ENCODE results near the gene SLC2A2. TPM values are rescaled to one million over a fixed set of nuclear protein-coding genes. Genes with fewer than 3 reads are reported as not detected.

Gene SLC2A2
- total RNA-seq, 2 donors from 2014 or later, result not detected

- TF ChIP-seq, protein P1, sequence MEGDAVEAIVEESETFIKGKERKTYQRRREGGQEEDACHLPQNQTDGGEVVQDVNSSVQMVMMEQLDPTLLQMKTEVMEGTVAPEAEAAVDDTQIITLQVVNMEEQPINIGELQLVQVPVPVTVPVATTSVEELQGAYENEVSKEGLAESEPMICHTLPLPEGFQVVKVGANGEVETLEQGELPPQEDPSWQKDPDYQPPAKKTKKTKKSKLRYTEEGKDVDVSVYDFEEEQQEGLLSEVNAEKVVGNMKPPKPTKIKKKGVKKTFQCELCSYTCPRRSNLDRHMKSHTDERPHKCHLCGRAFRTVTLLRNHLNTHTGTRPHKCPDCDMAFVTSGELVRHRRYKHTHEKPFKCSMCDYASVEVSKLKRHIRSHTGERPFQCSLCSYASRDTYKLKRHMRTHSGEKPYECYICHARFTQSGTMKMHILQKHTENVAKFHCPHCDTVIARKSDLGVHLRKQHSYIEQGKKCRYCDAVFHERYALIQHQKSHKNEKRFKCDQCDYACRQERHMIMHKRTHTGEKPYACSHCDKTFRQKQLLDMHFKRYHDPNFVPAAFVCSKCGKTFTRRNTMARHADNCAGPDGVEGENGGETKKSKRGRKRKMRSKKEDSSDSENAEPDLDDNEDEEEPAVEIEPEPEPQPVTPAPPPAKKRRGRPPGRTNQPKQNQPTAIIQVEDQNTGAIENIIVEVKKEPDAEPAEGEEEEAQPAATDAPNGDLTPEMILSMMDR (IDR thresholded peaks at IDR 0.05), result no peak
- no peaks in the 10 kb centered on the region for H3K9me3 ChIP-seq
Observed at GRCh38 chr3:171055336-171056178, 29.0 kb upstream of the SLC2A2 start.

GRCh38 chr3:171054921-171055320 is 28.4 kb upstream of the SLC2A2 start:
- TF ChIP-seq, protein P1 (IDR thresholded peaks at IDR 0.05), result no peak
- no peaks in the 10 kb centered on the region for H3K9me3 ChIP-seq
- no peaks in the 10 kb centered on the region for H3K27me3 ChIP-seq
- no peak overlapping the region for H3K27ac ChIP-seq
- no peaks in the 10 kb centered on the region for H3K36me3 ChIP-seq
- H3K4me3 ChIP-seq, result no peak overlapping the region
- H3K4me1 ChIP-seq, result no peaks in the 10 kb centered on the region
- no peak for DNase-seq (ENCODE audit: low spot score)

More at GRCh38 chr3:171055336-171056178, 29.0 kb upstream of the SLC2A2 start:
- no peak overlapping the region for H3K27ac ChIP-seq
- H3K36me3 ChIP-seq, result no peaks in the 10 kb centered on the region
- no peaks in the 10 kb centered on the region for H3K4me1 ChIP-seq
- DNase-seq (ENCODE audit: low spot score), result no peak
- H3K27me3 ChIP-seq, result no peaks in the 10 kb centered on the region
- no peak overlapping the region for H3K4me3 ChIP-seq

- Histone ChIP-seq H3K4me3 (no peak overlapping the region), H3K27ac (no peak overlapping the region), H3K27me3 (no peaks in the 10 kb centered on the region), H3K4me1 (no peaks in the 10 kb centered on the region), H3K36me3 (no peaks in the 10 kb centered on the region), H3K9me3 (no peaks in the 10 kb centered on the region)
- TF ChIP-seq, protein P1 (IDR thresholded peaks at IDR 0.05), result no peak
- DNase-seq (ENCODE audit: low spot score), result no peak
Observed at GRCh38 chr3:171054231-171054630, 27.7 kb upstream of the SLC2A2 start.

GRCh38 chr3:171049861-171050444 is 23.4 kb upstream of the SLC2A2 start:
- no peaks in the 10 kb centered on the region for H3K36me3 ChIP-seq
- H3K9me3 ChIP-seq, result no peaks in the 10 kb centered on the region
- DNase-seq (ENCODE audit: low spot score), result no peak
- H3K4me1 ChIP-seq, result no peaks in the 10 kb centered on the region
- TF ChIP-seq, protein P1 (IDR thresholded peaks at IDR 0.05), result peak; percentile 33 to 74
- no peak overlapping the region for H3K4me3 ChIP-seq
- H3K27ac ChIP-seq, result no peak overlapping the region
- H3K27me3 ChIP-seq, result no peaks in the 10 kb centered on the region

- Histone ChIP-seq H3K36me3 (no peaks in the 10 kb centered on the region), H3K27ac (no peak overlapping the region), H3K9me3 (no peaks in the 10 kb centered on the region), H3K4me3 (no peak overlapping the region), H3K27me3 (no peaks in the 10 kb centered on the region), H3K4me1 (no peaks in the 10 kb centered on the region)
- TF ChIP-seq, protein P1 (IDR thresholded peaks at IDR 0.05), result no peak
- DNase-seq (ENCODE audit: low spot score), result no peak
Observed at GRCh38 chr3:171046760-171047159, 20.2 kb upstream of the SLC2A2 start.

Data from right atrium auricular region (tissue), 2 donors.